ENCODE data around the gene CDC42. TPM values are rescaled to one million over a fixed set of nuclear protein-coding genes. Genes with fewer than 3 reads are reported as not detected.

CDC42 gene
- total RNA-seq, 6 experiments from 2014 or later: 74.4 to 128 (median 95.9) TPM

- H3K27me3 ChIP-seq: no peaks in the 10 kb centered on the region
- DNase-seq (no peak), ATAC-seq (no peak)
- no peaks in the 10 kb centered on the region for H3K4me1 ChIP-seq
- no peaks in the 10 kb centered on the region for H3K9me3 ChIP-seq
- WGBS (ENCODE audit: insufficient coverage, low coverage, low lambda C conversion rate, missing lambda C conversion rate): 84% methylated on average over 10 of the region's 10 CpGs
- H3K36me3 ChIP-seq: peaks cover 0 to 22% (median 7%) of the 10 kb centered on the region in 4 donors
- no peak overlapping the region for H3K27ac ChIP-seq
- intact Hi-C loops (cut with DNase I): no loop called here
- no peak for TF ChIP-seq POLR2A (IDR thresholded peaks at IDR 0.05)
- TF ChIP-seq, protein P1, sequence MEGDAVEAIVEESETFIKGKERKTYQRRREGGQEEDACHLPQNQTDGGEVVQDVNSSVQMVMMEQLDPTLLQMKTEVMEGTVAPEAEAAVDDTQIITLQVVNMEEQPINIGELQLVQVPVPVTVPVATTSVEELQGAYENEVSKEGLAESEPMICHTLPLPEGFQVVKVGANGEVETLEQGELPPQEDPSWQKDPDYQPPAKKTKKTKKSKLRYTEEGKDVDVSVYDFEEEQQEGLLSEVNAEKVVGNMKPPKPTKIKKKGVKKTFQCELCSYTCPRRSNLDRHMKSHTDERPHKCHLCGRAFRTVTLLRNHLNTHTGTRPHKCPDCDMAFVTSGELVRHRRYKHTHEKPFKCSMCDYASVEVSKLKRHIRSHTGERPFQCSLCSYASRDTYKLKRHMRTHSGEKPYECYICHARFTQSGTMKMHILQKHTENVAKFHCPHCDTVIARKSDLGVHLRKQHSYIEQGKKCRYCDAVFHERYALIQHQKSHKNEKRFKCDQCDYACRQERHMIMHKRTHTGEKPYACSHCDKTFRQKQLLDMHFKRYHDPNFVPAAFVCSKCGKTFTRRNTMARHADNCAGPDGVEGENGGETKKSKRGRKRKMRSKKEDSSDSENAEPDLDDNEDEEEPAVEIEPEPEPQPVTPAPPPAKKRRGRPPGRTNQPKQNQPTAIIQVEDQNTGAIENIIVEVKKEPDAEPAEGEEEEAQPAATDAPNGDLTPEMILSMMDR (IDR thresholded peaks at IDR 0.05): no peak
- no peak overlapping the region for H3K4me3 ChIP-seq
Observed at GRCh38 chr1:22098752-22099151, 46.2 kb downstream of the CDC42 start.

- H3K27me3 ChIP-seq: no peaks in the 10 kb centered on the region
- intact Hi-C loops (cut with DNase I): loop anchor here in 1 of 2 donors (10.0 kb wide), 1 partner anchor 315 kb away; no protein-coding TSS in a partner anchor
- DNase-seq (no peak), ATAC-seq (no peak)
- H3K9me3 ChIP-seq: no peaks in the 10 kb centered on the region
- no peak overlapping the region for H3K4me3 ChIP-seq
- TF ChIP-seq POLR2A (IDR thresholded peaks at IDR 0.05): no peak
- TF ChIP-seq, protein P1 (IDR thresholded peaks at IDR 0.05): no peak
- no peaks in the 10 kb centered on the region for H3K4me1 ChIP-seq
- peaks cover 0 to 22% (median 6%) of the 10 kb centered on the region in 4 donors for H3K36me3 ChIP-seq
- 93% methylated on average over 3 of the region's 3 CpGs for WGBS (ENCODE audit: insufficient coverage, low coverage, low lambda C conversion rate, missing lambda C conversion rate)
- H3K27ac ChIP-seq: no peak overlapping the region
Observed at GRCh38 chr1:22100168-22100567, 47.7 kb downstream of the CDC42 start.

- H3K27ac ChIP-seq: no peak overlapping the region
- no peaks in the 10 kb centered on the region for H3K4me1 ChIP-seq
- H3K9me3 ChIP-seq: no peaks in the 10 kb centered on the region
- TF ChIP-seq, protein P1 (IDR thresholded peaks at IDR 0.05): no peak
- no peak for TF ChIP-seq POLR2A (IDR thresholded peaks at IDR 0.05)
- DNase-seq (no peak), ATAC-seq (no peak)
- H3K4me3 ChIP-seq: no peak overlapping the region
- intact Hi-C loops (cut with DNase I): loop anchor here in 1 of 2 donors (10.0 kb wide), 1 partner anchor 314 kb away; no protein-coding TSS in a partner anchor
- peaks cover 0 to 19% (median 4%) of the 10 kb centered on the region in 4 donors for H3K36me3 ChIP-seq
- 57% methylated on average over 1 of the region's 1 CpG for WGBS (ENCODE audit: insufficient coverage, low coverage, low lambda C conversion rate, missing lambda C conversion rate)
- no peaks in the 10 kb centered on the region for H3K27me3 ChIP-seq
Observed at GRCh38 chr1:22101199-22101598, 48.7 kb downstream of the CDC42 start.

- Histone ChIP-seq H3K36me3 (peaks cover 0 to 11% (median 4%) of the 10 kb centered on the region in 4 donors), H3K27me3 (no peaks in the 10 kb centered on the region), H3K9me3 (no peaks in the 10 kb centered on the region), H3K4me1 (no peaks in the 10 kb centered on the region), H3K27ac (no peak overlapping the region), H3K4me3 (no peak overlapping the region)
- DNase-seq (no peak), ATAC-seq (no peak)
- TF ChIP-seq POLR2A (IDR thresholded peaks at IDR 0.05): no peak
- TF ChIP-seq, protein P1 (IDR thresholded peaks at IDR 0.05): no peak
- WGBS (ENCODE audit: insufficient coverage, low coverage, low lambda C conversion rate, missing lambda C conversion rate): 89% methylated on average over 6 of the region's 8 CpGs
- intact Hi-C loops (cut with DNase I): loop anchor here in 1 of 2 donors (10.0 kb wide), 1 partner anchor 313 kb away; no protein-coding TSS in a partner anchor
Observed at GRCh38 chr1:22101995-22102394, 49.5 kb downstream of the CDC42 start.
